Fibroblast of lung (primary cell): Measurements from ENCODE around the gene RASGEF1B.

ENCODE experiments used
- CTCF ChIP-seq, 2 donors: IDR thresholded peaks in 1 of 2; conservative IDR thresholded peaks in 1 of 2; 1 replicate in 1 of 2; 2 replicates in 1 of 2; pipeline ENCODE4 v1.5.1; 2011 to 2012; ENCODE audit warnings: low read length in 2 of 2, control low read depth in 1 of 2, inconsistent platforms in 1 of 2, low read depth in 1 of 2, mild to moderate bottlenecking in 1 of 2
- EZH2 ChIP-seq: IDR thresholded peaks from 2 replicates; pipeline ENCODE4 v1.5.1; 2012; ENCODE audit warnings: low read length, control low read depth, mild to moderate bottlenecking; ENCODE audit errors: missing control alignments

GRCh38 chr4:81499840-81500239 lies 28.1 kb upstream of the RASGEF1B start:
- TF ChIP-seq CTCF (conservative IDR thresholded peaks at IDR 0.05 in 1 of 2, IDR thresholded peaks at IDR 0.05 in 1 of 2; ENCODE audit: low read depth in 1 of 2, low read length in 2 of 2): no peak
- no peak for TF ChIP-seq EZH2
